NCI-H2081 (cell line): ENCODE measurements around the gene PCDHGA2.
A peak's percentile ranks its signal among the peaks of the same experiment; 100 is the strongest.
"Not testable (repeated sequence)": the region's sequence is repeated elsewhere in the genome, so short reads cannot be mapped to it uniquely, and the experiment has no call there.

ENCODE experiments used
- DNase-seq, 2 experiments: peaks; one replicate each; lab custom pipeline; 2025; lab: John Stamatoyannopoulos, UW

Gene PCDHGA2

GRCh38 chr5:141338538-141339306, at the start of gene PCDHGA2:
TSS of gene PCDHGA2 (plus strand) at chr5:141338760.
- DNase-seq, result no peak

- DNase-seq, result no peak
Measured at GRCh38 chr5:141298376-141298775, 40.2 kb upstream of the PCDHGA2 start.

GRCh38 chr5:141303756-141304155, 34.8 kb upstream of the PCDHGA2 start, which contains the start of gene SLC25A2:
TSS of gene SLC25A2 (minus strand) at chr5:141304049. CDS start at chr5:141303865, 184 bp downstream.
- DNase-seq, result no peak

- DNase-seq, result no peak
Measured at GRCh38 chr5:141306630-141307029, 31.9 kb upstream of the PCDHGA2 start.

GRCh38 chr5:141313711-141314110, 24.8 kb upstream of the PCDHGA2 start:
- DNase-seq, result no peak

DNA sequence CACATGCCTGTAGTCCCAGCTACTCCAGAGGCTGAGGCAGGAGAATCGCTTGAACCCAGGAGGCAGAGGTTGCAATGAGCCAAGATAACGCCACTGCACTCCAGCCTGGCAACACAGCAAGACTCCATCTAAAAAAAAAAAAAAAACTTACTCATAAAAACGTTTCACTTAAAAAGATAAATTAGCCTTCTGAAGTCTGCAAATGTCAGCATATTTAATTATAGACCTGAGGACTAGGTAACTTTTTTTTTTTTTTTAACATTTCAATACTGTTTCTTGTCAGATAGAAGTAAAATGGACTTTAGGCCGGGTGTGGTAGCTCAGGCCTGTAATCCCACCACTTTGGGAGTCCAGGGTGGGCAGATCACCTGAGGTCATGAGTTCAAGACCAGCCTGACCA, 21.6 kb upstream of the PCDHGA2 start:
- not testable (repeated sequence) for DNase-seq

DNA sequence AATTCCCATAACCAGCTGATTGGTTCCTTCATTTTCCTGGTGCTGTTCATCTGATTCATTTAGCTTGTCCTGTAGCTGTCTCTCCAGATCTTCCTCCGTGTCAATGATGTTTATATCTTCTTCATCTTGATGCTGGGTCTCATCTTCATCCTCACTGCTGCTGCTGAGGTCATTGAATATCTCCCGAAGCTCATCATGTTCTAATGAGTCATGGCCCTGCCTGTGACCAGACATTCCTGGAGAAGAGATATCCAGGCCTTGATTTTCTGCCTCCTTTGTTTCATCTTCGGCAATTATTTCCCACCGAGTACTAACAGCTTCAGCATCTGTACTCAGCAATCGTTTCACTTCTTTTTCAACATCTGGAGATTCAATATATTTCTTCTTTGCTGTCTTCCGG, 19.4 kb upstream of the PCDHGA2 start:
- no peak for DNase-seq

DNA sequence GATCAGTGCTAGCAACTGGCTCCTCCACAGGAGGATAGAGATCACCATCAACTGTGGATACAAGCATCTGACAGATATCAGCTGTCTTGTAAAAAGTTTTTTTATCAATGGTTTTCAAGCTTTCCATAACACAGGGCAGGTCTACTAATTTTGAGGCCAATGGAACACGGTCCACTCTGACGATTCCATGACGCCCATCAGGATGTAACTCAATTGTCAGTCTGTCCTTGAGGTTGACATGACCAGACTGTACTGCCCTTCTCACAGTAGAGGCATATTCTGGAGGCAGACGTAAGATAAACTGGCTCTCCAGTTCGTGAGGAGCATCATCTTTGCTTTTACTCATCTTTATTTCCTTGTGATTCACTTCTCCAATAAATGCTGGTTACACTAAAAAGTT, 18.9 kb upstream of the PCDHGA2 start:
- DNase-seq, result no peak

DNA sequence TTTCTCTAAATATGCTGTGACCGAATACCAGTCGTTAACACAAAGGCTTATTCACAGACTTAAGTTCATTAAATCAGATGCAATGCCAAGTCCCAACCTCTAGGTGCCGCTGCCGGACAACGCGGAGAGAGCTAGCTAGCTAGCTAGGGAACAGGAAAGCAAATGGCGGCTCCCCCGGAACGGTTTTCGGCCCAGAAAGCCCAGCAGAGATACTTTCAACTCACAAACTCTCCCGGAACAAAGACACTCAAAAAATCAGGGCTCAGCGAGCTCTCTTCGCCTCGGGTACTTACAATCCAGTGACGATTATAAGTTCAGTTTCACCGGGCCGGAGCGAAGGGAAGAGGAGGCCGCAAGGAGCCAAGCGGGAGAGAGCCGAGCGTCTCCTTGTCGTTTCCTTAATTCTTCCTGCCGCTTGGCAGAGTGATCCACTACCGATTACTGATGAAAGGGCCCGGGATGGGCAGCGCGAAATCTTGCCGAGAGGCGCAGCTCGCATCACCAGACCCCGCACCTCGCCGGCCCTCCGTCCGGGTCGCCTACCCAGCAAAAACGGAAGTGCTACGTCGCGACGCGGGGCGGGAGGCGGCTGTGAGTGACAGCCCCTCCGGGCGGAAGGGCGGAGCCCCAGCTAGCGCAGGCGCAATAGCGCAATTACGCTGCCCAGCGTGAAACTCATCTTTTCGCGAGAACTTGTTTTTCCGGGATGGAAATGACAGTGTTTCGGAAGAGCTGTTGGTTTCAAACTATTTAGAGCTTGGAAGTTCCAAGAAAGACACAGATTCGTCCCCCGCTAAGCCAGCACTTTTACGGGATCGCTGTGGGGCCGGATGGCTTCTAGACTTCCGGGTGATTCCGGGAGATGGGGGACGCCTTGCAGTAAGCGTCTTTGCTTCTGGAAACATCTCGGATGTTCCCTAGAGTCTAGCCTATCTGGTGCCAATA, 18.1 kb upstream of the PCDHGA2 start, which contains the start of gene TAF7:
Gene TAF7 (minus strand): TSS at position 560 of the 945 bp plus-strand sequence. CDS start 740 bp downstream, outside the sequence.
- DNase-seq, result peak; percentile 85 to 86

GRCh38 chr5:141322261-141322660, 16.3 kb upstream of the PCDHGA2 start:
- no peak for DNase-seq

- peak; percentile 75 to 82 for DNase-seq
Measured at GRCh38 chr5:141326088-141326854, 12.3 kb upstream of the PCDHGA2 start.

DNA sequence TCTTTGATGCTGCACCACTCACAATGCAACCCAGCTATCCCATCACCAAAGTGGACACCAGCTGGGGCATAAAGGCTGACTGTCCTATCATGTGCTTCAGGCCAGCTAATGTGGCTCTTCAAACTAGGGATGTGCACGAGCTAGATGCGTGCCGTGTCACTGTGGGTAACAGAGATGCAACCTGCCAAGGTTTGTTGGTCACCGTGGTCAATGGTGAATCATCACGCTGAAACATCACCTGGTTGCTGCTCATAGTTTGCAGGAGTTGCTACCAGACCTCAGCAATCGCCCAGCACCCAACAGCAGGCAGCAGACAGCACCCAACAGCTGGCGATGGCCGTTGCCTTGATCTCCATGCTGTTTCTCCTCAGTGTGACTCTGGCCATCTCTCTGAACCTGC, 10.3 kb upstream of the PCDHGA2 start:
- no peak for DNase-seq

DNA sequence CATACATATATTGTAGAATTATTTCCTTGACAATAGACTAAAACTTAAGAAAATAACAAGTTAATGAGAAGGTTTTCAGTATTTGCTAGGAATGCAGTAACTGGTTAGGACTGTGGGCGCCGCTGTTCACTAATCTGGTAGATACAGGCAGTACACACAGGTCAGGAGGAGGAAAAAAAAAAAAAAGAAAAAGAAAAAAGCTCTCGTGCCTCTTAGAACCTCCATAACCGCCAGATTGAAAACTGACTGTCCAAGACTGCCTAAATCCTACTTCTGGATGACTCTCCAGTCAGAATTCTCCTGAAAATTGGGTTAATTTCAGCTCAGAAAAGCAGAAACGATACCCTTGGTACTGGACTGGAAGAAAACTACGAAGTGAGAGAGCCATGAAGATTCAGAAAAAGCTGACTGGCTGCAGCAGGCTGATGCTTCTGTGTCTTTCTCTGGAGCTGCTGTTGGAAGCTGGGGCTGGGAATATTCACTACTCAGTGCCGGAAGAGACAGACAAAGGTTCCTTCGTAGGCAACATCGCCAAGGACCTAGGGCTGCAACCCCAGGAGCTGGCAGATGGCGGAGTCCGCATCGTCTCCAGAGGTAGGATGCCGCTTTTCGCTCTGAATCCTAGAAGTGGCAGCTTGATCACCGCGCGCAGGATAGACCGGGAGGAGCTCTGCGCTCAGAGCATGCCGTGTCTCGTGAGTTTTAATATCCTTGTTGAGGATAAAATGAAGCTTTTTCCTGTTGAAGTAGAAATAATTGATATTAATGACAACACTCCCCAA, 8.1 kb upstream of the PCDHGA2 start, which contains the start of gene PCDHGA1:
Gene PCDHGA1 (plus strand): TSS at position 216 of the 782 bp plus-strand sequence.
- DNase-seq, result no peak

DNA sequence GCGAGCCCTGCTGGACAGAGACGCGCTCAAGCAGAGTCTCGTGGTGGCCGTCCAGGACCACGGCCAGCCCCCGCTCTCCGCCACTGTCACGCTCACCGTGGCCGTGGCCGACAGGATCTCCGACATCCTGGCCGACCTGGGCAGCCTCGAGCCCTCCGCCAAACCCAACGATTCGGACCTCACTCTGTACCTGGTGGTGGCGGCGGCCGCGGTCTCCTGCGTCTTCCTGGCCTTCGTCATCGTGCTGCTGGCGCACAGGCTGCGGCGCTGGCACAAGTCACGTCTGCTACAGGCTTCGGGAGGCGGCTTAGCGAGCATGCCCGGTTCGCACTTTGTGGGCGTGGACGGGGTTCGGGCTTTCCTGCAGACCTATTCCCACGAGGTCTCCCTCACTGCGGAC, 6.0 kb upstream of the PCDHGA2 start:
- DNase-seq, result not testable (repeated sequence)

GRCh38 chr5:141340781-141341354, 2.3 kb downstream of the PCDHGA2 start:
- not testable (repeated sequence) for DNase-seq

DNA sequence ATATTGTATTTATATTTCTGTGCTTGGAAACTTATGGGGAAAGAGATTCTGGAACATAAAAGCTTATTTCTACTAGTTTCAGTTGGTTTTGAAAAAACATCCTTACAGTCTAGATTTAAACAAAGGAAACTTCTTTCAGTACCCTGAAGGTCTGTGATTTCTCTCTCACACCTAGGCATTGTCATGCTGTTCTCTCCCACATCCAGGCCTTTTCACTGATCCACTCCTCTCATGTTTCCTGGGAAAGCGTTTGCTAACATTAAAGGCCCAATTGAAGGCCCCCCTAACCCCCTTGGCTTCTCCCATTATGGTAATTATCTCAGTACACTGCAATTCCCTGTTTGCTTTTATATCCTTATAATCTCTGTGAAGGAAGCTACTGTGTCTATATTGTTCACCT, 4.2 kb downstream of the PCDHGA2 start:
- no peak for DNase-seq

GRCh38 chr5:141343242-141343952, 4.8 kb downstream of the PCDHGA2 start, which contains the start of gene PCDHGA3:
TSS of gene PCDHGA3 (plus strand) at chr5:141343829. CDS start at chr5:141344034, 205 bp downstream.
- DNase-seq, result no peak

GRCh38 chr5:141343953-141344463, 5.4 kb downstream of the PCDHGA2 start:
- DNase-seq, result no peak

DNA sequence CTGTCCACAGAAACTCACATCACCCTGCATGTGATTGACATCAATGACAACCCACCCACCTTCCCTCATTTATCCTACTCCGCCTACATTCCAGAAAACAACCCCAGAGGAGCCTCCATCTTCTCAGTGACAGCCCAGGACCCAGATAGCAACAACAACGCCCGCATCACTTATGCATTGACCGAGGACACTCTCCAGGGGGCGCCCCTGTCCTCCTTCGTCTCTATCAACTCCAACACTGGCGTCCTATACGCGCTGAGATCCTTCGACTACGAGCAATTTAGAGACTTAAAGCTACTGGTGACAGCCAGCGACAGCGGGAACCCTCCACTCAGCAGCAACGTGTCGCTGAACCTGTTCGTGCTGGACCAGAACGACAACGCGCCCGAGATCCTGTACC, 6.8 kb downstream of the PCDHGA2 start:
- no peak for DNase-seq

- not testable (repeated sequence) for DNase-seq
Measured at GRCh38 chr5:141346017-141346416, 7.5 kb downstream of the PCDHGA2 start.
